Uterus (tissue), 4 donors: Measurements from ENCODE around the gene GID4. TPM values are rescaled to one million over a fixed set of nuclear protein-coding genes. Genes with fewer than 3 reads are reported as not detected.

Experiments used
- DNase-seq, 2 donors: peaks; one replicate each; pipeline ENCODE4 v3.0.0-alpha.2; 2019 to 2020
- H3K27ac ChIP-seq, 2 donors: fragments of 200-600 bp; sonication (generic); 1 replicate in 1 of 2; 2 replicates in 1 of 2; pipeline ENCODE4 v1.5.1; 2016 to 2018
- H3K27me3 ChIP-seq, 2 donors: fragments of 200-600 bp; sonication (generic); one replicate each; pipeline ENCODE4 v1.5.1; 2018 to 2019; ENCODE audit warnings: control low read depth in 1 of 2
- H3K36me3 ChIP-seq, 2 donors: fragments of 200-600 bp; sonication (generic); one replicate each; pipeline ENCODE4 v1.5.1; 2019; ENCODE audit warnings: control low read depth in 1 of 2
- H3K4me1 ChIP-seq, 2 donors: fragments of 200-600 bp; sonication (generic); one replicate each; pipeline ENCODE4 v1.5.1; 2018 to 2019; ENCODE audit warnings: control low read depth in 1 of 2
- H3K4me3 ChIP-seq, 2 donors: fragments of 200-600 bp; sonication (generic); 1 replicate in 1 of 2; 2 replicates in 1 of 2; pipeline ENCODE4 v1.5.1; 2018 to 2019; ENCODE audit warnings: mild to moderate bottlenecking in 1 of 2
- H3K9me3 ChIP-seq, 2 donors: fragments of 200-600 bp; sonication (generic); one replicate each; pipeline ENCODE4 v1.5.1; 2019; ENCODE audit warnings: control low read depth in 1 of 2
- POLR2A ChIP-seq, 2 donors: fragments of 450-650 bp; IDR thresholded peaks; one replicate each; pipeline ENCODE4 v1.6.1; 2016; ENCODE audit warnings: antibody characterized with exemption in 2 of 2, mild to moderate bottlenecking in 1 of 2, moderate library complexity in 1 of 2
- intact Hi-C: fragments of 100-400 bp; cut with DNase I; formaldehyde crosslinking; loops from one replicate; pipeline ENCODE4 v1.15.1; 2023; ENCODE audit warnings: low total_unique reads
- total RNA-seq, 4 donors: library from RNA; depleted of rRNA in 3 of 4; stranded (reverse); fragments of >200 nt in 3 of 4; gene quantifications; one replicate each; pipeline versions ENCODE4 v1.1.0 to v1.2.4, GENCODE V29; 2014 to 2023
- TF ChIP-seq, protein P1 (sequence below), 4 experiments: fragments of 200-600 bp in 2 of 4; fragments of 450-650 bp in 2 of 4; sonication (generic) in 2 of 4; IDR thresholded peaks; one replicate each; pipeline ENCODE4 v1.5.1; 2016 to 2019; ENCODE audit warnings: antibody characterized with exemption in 4 of 4, mild to moderate bottlenecking in 2 of 4, moderate library complexity in 1 of 4
- donor health status: DM: yes; HTN: yes; CAD: no.

GID4 gene
- total RNA-seq, 4 donors from 2014 or later, result 2.6 to 22.1 (median 13.4) TPM

DNA sequence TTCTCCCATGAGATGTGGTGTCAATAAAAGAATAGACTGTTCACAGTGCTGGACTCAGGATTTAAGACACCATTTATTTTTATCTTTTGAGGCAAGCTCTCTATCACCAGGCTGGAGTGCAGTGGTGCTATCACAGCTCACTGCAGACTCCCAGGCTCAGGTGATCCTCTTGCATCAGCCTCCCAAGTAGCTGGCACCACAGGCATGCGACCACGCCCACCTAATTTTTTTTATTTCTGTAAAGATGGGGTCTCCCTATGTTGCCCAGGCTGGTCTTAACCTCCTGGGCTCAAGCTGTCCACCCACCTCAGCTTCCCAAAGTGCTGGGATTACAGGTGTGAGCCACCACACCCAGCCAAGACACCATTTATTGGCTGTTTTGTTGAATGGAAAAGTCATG is 29.9 kb downstream of the GID4 start:
- no peak overlapping the region for H3K27ac ChIP-seq
- TF ChIP-seq POLR2A (IDR thresholded peaks at IDR 0.05), result no peak
- TF ChIP-seq, protein P1, sequence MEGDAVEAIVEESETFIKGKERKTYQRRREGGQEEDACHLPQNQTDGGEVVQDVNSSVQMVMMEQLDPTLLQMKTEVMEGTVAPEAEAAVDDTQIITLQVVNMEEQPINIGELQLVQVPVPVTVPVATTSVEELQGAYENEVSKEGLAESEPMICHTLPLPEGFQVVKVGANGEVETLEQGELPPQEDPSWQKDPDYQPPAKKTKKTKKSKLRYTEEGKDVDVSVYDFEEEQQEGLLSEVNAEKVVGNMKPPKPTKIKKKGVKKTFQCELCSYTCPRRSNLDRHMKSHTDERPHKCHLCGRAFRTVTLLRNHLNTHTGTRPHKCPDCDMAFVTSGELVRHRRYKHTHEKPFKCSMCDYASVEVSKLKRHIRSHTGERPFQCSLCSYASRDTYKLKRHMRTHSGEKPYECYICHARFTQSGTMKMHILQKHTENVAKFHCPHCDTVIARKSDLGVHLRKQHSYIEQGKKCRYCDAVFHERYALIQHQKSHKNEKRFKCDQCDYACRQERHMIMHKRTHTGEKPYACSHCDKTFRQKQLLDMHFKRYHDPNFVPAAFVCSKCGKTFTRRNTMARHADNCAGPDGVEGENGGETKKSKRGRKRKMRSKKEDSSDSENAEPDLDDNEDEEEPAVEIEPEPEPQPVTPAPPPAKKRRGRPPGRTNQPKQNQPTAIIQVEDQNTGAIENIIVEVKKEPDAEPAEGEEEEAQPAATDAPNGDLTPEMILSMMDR (IDR thresholded peaks at IDR 0.05), result no peak
- H3K4me1 ChIP-seq, result no peaks in the 10 kb centered on the region
- DNase-seq, result no peak
- no peaks in the 10 kb centered on the region for H3K36me3 ChIP-seq
- H3K9me3 ChIP-seq, result no peaks in the 10 kb centered on the region
- intact Hi-C loops, result no loop called here
- no peak overlapping the region for H3K4me3 ChIP-seq
- H3K27me3 ChIP-seq, result no peaks in the 10 kb centered on the region

DNA sequence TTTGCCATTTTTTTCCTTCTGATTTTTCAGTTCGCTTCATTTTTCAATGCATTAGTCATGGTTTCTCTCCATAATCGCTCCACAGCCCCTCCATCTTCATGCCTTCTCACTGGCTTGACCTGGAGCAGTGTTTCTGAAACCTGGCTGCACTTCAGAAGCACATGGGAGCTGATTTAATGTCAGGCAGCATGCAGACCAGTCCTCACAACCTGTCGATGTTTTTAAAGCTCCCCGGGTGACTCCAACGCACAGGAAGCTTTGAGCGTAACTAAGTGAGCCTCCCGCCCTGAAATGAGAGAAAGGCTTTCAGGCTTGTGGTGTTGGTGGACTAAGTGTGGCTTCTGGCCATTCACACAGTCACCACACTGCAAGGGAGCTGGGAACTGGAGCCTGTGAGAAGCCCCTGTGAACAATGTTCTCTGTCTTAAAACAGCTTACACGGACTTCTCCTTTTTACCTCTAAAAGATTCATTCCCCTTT is 31.7 kb downstream of the GID4 start:
- TF ChIP-seq, protein P1 (IDR thresholded peaks at IDR 0.05), result no peak
- no peak for TF ChIP-seq POLR2A (IDR thresholded peaks at IDR 0.05)
- Histone ChIP-seq H3K27me3 (no peaks in the 10 kb centered on the region), H3K4me3 (no peak overlapping the region), H3K27ac (peak overlapping the region; percentile 14 to 52), H3K9me3 (no peaks in the 10 kb centered on the region), H3K36me3 (no peaks in the 10 kb centered on the region), H3K4me1 (no peaks in the 10 kb centered on the region)
- intact Hi-C loops, result no loop called here
- DNase-seq, result peak in 1 of 2 donors; percentile 22

DNA sequence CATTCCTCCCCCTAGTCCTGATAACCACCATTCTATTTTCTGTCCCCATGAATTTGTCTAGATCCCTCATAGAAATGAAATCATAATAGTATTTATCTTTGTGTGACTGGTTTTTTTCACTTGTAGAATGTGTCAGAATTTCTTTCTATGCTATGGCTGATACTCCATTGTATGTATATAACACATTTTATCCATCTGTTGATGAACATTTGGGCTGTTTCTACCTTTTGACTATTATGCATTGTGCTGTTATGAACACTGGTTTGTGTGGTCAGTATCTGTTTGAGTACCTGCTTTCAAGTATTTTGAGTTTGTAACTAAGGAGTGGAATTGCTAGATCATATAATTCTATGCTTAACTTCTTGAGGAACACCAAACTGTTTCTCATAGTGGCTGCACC is 32.5 kb downstream of the GID4 start:
- Histone ChIP-seq H3K4me3 (no peak overlapping the region), H3K36me3 (no peaks in the 10 kb centered on the region), H3K9me3 (no peaks in the 10 kb centered on the region), H3K27ac (no peak overlapping the region), H3K27me3 (no peaks in the 10 kb centered on the region), H3K4me1 (no peaks in the 10 kb centered on the region)
- no peak for DNase-seq
- intact Hi-C loops, result no loop called here
- TF ChIP-seq, protein P1 (IDR thresholded peaks at IDR 0.05), result no peak
- no peak for TF ChIP-seq POLR2A (IDR thresholded peaks at IDR 0.05)

DNA sequence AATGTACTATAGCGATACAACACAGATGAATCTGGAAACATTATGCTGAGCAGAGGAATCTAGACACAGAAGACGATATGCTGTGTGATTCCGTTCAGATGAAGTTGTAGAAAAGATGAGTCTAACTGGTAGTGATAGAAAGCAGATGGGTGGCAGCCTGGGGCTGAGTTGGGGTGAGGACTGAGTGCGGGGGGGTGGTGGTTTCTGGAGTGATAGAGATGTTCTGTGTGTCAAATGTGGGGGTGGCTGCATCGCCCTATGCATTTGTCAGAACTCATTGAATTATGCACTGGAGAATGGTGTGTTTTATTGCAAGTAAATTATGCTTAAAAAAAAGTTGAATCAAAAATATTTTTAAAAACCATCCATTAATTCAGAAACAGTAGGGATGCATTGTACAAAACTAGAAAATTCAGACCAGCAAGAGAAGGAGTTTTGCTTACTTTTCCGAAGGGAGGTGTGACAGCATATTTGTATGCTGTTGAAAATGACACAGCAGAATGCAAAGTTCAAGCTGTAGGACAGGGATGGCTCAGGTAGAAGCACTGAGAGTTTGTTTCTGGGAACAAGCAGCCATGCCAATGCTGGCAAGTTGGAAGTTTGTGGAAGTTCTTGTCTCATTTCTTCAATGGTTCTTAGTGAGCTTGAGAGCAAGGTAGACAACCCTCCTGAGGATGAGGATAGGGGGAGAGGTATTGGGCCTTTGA is 35.5 kb downstream of the GID4 start:
- intact Hi-C loops, result no loop called here
- TF ChIP-seq POLR2A (IDR thresholded peaks at IDR 0.05), result no peak
- TF ChIP-seq, protein P1 (IDR thresholded peaks at IDR 0.05), result no peak
- Histone ChIP-seq H3K27ac (no peak overlapping the region), H3K4me1 (no peaks in the 10 kb centered on the region), H3K27me3 (no peaks in the 10 kb centered on the region), H3K4me3 (no peak overlapping the region), H3K9me3 (no peaks in the 10 kb centered on the region), H3K36me3 (no peaks in the 10 kb centered on the region)
- no peak for DNase-seq

DNA sequence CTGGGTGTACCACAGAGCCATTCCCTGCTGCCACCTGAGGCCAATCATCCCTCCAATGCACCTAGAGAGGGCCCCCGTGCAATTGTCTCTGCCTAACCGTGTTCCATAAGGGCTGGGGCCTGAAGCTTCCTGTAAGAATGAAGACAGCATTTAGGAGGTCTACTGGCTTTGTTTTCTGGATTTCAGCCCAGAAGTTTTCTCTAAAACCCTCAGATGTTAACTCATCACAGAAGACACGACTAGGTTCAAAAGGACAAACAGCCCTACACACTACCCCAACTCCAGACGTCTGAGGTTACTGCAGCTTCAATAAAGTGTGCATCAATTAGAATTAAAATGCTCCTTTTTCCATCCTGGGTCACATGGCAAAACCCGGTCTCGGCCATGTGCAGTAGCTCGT is 37.7 kb downstream of the GID4 start:
- H3K36me3 ChIP-seq, result no peaks in the 10 kb centered on the region
- H3K9me3 ChIP-seq, result no peaks in the 10 kb centered on the region
- intact Hi-C loops, result no loop called here
- no peaks in the 10 kb centered on the region for H3K4me1 ChIP-seq
- TF ChIP-seq POLR2A (IDR thresholded peaks at IDR 0.05), result no peak
- TF ChIP-seq, protein P1 (IDR thresholded peaks at IDR 0.05), result no peak
- no peaks in the 10 kb centered on the region for H3K27me3 ChIP-seq
- H3K4me3 ChIP-seq, result no peak overlapping the region
- DNase-seq, result no peak
- no peak overlapping the region for H3K27ac ChIP-seq
